IMR-90 (cell line): ENCODE results near the gene PTPRC. TPM values are rescaled to one million over a fixed set of nuclear protein-coding genes. Genes with fewer than 3 reads are reported as not detected.

Experiments
- ATAC-seq: fragments of 200-7000 bp; cut with Tn5 transposase; 2 replicates; pipeline ENCODE4 v1.9.1; 2020; ENCODE audit warnings: low read depth, mild to moderate bottlenecking, moderate library complexity
- BruUV-seq: library from RNA; stranded (reverse); fragments of 400-500 nt; replicated peaks from 2 replicates; lab custom pipeline; 2021; lab: Mats Ljungman, UMichigan
- CTCF ChIA-PET: fragments of 300-600 bp; formaldehyde crosslinking; extraction: SDS; loops from one replicate; lab custom pipeline; 2021; ENCODE audit warnings: antibody characterized with exemption; lab: Yijun Ruan, JAX
- POLR2A ChIA-PET: fragments of 300-600 bp; sonication (Branson Sonifier 250); formaldehyde crosslinking; loops from one replicate; lab custom pipeline; 2022; ENCODE audit warnings: antibody characterized with exemption; ENCODE audit not compliant: unreplicated experiment; lab: Charles Lee
- DNase-seq: peaks from one replicate; pipeline ENCODE4 v3.0.0; 2013
- H2AFZ ChIP-seq: replicated peaks from 2 replicates; pipeline ENCODE3; 2013; ENCODE audit warnings: low read length, mild to moderate bottlenecking; ENCODE audit not compliant: poor library complexity
- H2AK5ac ChIP-seq: 2 replicates; pipeline ENCODE4 v1.6.1; 2013; ENCODE audit warnings: low read depth, low read length, inconsistent platforms
- H2AK9ac ChIP-seq: replicated peaks from 2 replicates; pipeline ENCODE3; 2013; ENCODE audit warnings: mild to moderate bottlenecking, low read depth, low read length, moderate library complexity; ENCODE audit not compliant: poor library complexity
- H2BK120ac ChIP-seq: 2 replicates; pipeline ENCODE4 v1.6.1; 2013; ENCODE audit warnings: low read depth, low read length, inconsistent platforms
- H2BK15ac ChIP-seq: 3 replicates; pipeline ENCODE4 v1.6.1; 2013; ENCODE audit warnings: low read depth, low read length, inconsistent platforms
- H2BK20ac ChIP-seq: 2 replicates; pipeline ENCODE4 v1.6.1; 2013; ENCODE audit warnings: low read depth, mild to moderate bottlenecking, inconsistent platforms, low read length, moderate library complexity
- H2BK5ac ChIP-seq: 2 replicates; pipeline ENCODE4 v1.6.1; 2013; ENCODE audit warnings: mild to moderate bottlenecking, low read depth, low read length, inconsistent platforms; ENCODE audit not compliant: poor library complexity, severe bottlenecking
- H3K14ac ChIP-seq: replicated peaks from 2 replicates; pipeline ENCODE4 v1.6.1; 2013; ENCODE audit warnings: low read depth, low read length, inconsistent platforms
- H3K18ac ChIP-seq: 2 replicates; pipeline ENCODE4 v1.6.1; 2013; ENCODE audit warnings: low read depth, low read length, control low read depth
- H3K23ac ChIP-seq: 2 replicates; pipeline ENCODE4 v1.6.1; 2013; ENCODE audit warnings: low read depth, low read length, inconsistent platforms
- H3K27ac ChIP-seq: 2 replicates; pipeline ENCODE4 v1.5.1; 2013; ENCODE audit warnings: mild to moderate bottlenecking, control low read depth, low read length; ENCODE audit not compliant: insufficient read depth
- H3K27me3 ChIP-seq: 2 replicates; pipeline ENCODE4 v1.6.1; 2013; ENCODE audit warnings: low read length; ENCODE audit not compliant: control insufficient read depth, insufficient read depth
- H3K36me3 ChIP-seq: 2 replicates; pipeline ENCODE4 v1.6.1; 2013; ENCODE audit warnings: low read length, mixed read lengths; ENCODE audit not compliant: control insufficient read depth, insufficient read depth
- H3K4ac ChIP-seq: 2 replicates; pipeline ENCODE4 v1.6.1; 2013; ENCODE audit warnings: low read depth, low read length, inconsistent platforms
- H3K4me1 ChIP-seq: 2 replicates; pipeline ENCODE4 v1.6.1; 2013; ENCODE audit warnings: low read length, mixed read lengths; ENCODE audit not compliant: control insufficient read depth, insufficient read depth
- H3K4me2 ChIP-seq: 2 replicates; pipeline ENCODE4 v1.6.1; 2013; ENCODE audit warnings: low read depth, mild to moderate bottlenecking, control low read depth, low read length, moderate library complexity
- H3K4me3 ChIP-seq: 2 replicates; pipeline ENCODE4 v1.5.1; 2013; ENCODE audit warnings: low read depth, mild to moderate bottlenecking, control low read depth, low read length, moderate library complexity; ENCODE audit not compliant: insufficient read depth
- H3K56ac ChIP-seq: 2 replicates; pipeline ENCODE4 v1.6.1; 2013; ENCODE audit warnings: low read length, inconsistent platforms; ENCODE audit not compliant: insufficient read depth; ENCODE audit errors: extremely low read depth
- H3K79me1 ChIP-seq, 2 experiments: 2 replicates each; pipeline ENCODE4 v1.6.1; 2013; ENCODE audit warnings: low read length in 2 of 2, inconsistent platforms in 1 of 2, low read depth in 1 of 2
- H3K9ac ChIP-seq: 2 replicates; pipeline ENCODE4 v1.6.1; 2013; ENCODE audit warnings: low read depth, low read length, control low read depth
- H3K9me1 ChIP-seq: 2 replicates; pipeline ENCODE4 v1.6.1; 2013; ENCODE audit warnings: low read length, inconsistent platforms; ENCODE audit not compliant: insufficient read depth
- H3K9me3 ChIP-seq: 2 replicates; pipeline ENCODE4 v1.6.1; 2013; ENCODE audit warnings: low read length; ENCODE audit not compliant: control insufficient read depth, insufficient read depth
- H4K20me1 ChIP-seq: 2 replicates; pipeline ENCODE4 v1.6.1; 2013; ENCODE audit warnings: low read length, inconsistent platforms; ENCODE audit not compliant: insufficient read depth
- H4K5ac ChIP-seq: 2 replicates; pipeline ENCODE4 v1.6.1; 2013; ENCODE audit warnings: mild to moderate bottlenecking, low read depth, low read length, control low read depth
- H4K8ac ChIP-seq, 2 experiments: 2 replicates each; pipeline ENCODE4 v1.6.1; 2013; ENCODE audit warnings: low read depth in 2 of 2, low read length in 2 of 2, control low read depth in 1 of 2, inconsistent platforms in 1 of 2
- H4K91ac ChIP-seq: 2 replicates; pipeline ENCODE4 v1.6.1; 2013; ENCODE audit warnings: low read depth, low read length, inconsistent platforms; ENCODE audit not compliant: insufficient read depth
- CEBPB ChIP-seq: IDR thresholded peaks from 2 replicates; pipeline ENCODE4 v1.6.1; 2012; ENCODE audit warnings: low read depth, low read length, improper control_type of control experiment
- CHD1 ChIP-seq: IDR thresholded peaks from 2 replicates; pipeline ENCODE4 v1.6.1; 2012; ENCODE audit warnings: low read depth, low read length, improper control_type of control experiment
- MAFK ChIP-seq: IDR thresholded peaks from 2 replicates; pipeline ENCODE4 v1.6.1; 2012; ENCODE audit warnings: low read depth, low read length, improper control_type of control experiment
- POLR2A ChIP-seq: IDR thresholded peaks from 2 replicates; pipeline ENCODE4 v1.6.1; 2012; ENCODE audit warnings: mild to moderate bottlenecking, low read depth, low read length
- RAD21 ChIP-seq: IDR thresholded peaks from 2 replicates; pipeline ENCODE4 v1.6.1; 2012; ENCODE audit warnings: low read length, improper control_type of control experiment
- SMC3 ChIP-seq: fragments of 150-350 bp; IDR thresholded peaks from 2 replicates; pipeline ENCODE4 v1.6.1; 2016; ENCODE audit warnings: low read depth, mild to moderate bottlenecking, antibody characterized with exemption, low read length, moderate library complexity
- WGBS, 2 experiments: methylation state at CpG; one replicate each; pipeline versions ENCODE4 v1.1.5 to v1.1.7; 2013; ENCODE audit warnings: missing lambda C conversion rate in 2 of 2; ENCODE audit not compliant: insufficient read length in 1 of 2; ENCODE audit errors: extremely low coverage in 2 of 2; 5-methylcytosine and 5-hydroxymethylcytosine counted together
- dilution Hi-C: fragments of 300-500 bp; cut with HindIII; formaldehyde crosslinking; loops from one replicate; pipeline ENCODE4 v1.14.3; 2018; ENCODE audit warnings: low sequenced_read_pairs; ENCODE audit not compliant: unreplicated experiment
- in situ Hi-C: fragments of 300-500 bp; cut with MboI; formaldehyde crosslinking; loops from 3 replicates; pipeline ENCODE4 v1.14.3; 2019; ENCODE audit warnings: low sequenced_read_pairs, inconsistent platforms, mixed read lengths
- intact Hi-C: fragments of 100-400 bp; cut with micrococcal nuclease; formaldehyde crosslinking; loops from 2 replicates; pipeline ENCODE4 v1.10.0; 2022
- polyA plus RNA-seq, 3 experiments: library from polyadenylated mRNA; depleted of rRNA; stranded (reverse); fragments of >200 nt; gene quantifications; 2 replicates each; pipeline ENCODE4 v1.2.3, GENCODE V29; 2012; ENCODE audit warnings: low replicate concordance in 1 of 3
- total RNA-seq: library from RNA; depleted of rRNA; stranded (reverse); fragments of >200 nt; gene quantifications from 2 replicates; pipeline ENCODE4 v1.2.3, GENCODE V29; 2012
- TF ChIP-seq, protein P1 (sequence below): conservative IDR thresholded peaks from 2 replicates; pipeline ENCODE4 v1.5.1; 2012; ENCODE audit warnings: mild to moderate bottlenecking, low read depth, low read length, improper control_type of control experiment

Gene PTPRC
- total and polyA plus RNA-seq, 2 of the 4 experiments (the other 2 are of a cell fraction) = not detected

- ATAC-seq = peak; percentile 89
Measured at GRCh38 chr1:198681831-198682759, 43.3 kb downstream of the PTPRC start.

More at GRCh38 chr1:198681831-198682759, 43.3 kb downstream of the PTPRC start:
- Histone ChIP-seq H2BK5ac (peak overlapping the region; percentile 78), H3K4me1 (no peaks in the 10 kb centered on the region), H2AK9ac (no peak overlapping the region), H4K8ac (peak overlapping the region in 1 of 2 experiments; percentile 48; a peak in 2 of 4 replicates), H3K23ac (peak overlapping the region; percentile 19; the same call in 1 of the 2 replicates), H3K27ac (peak overlapping the region; percentile 6; the same call in 1 of the 2 replicates), H3K4ac (peak overlapping the region; percentile 28; the same call in 1 of the 2 replicates), H3K18ac (peak overlapping the region; percentile 42; the same call in 1 of the 2 replicates), H2AK5ac (no peak overlapping the region), H2BK15ac (no peak overlapping the region; the same call in 2 of the 3 replicates), H3K9me3 (no peaks in the 10 kb centered on the region), H3K4me2 (peak overlapping the region; percentile 68), H3K14ac (peak overlapping the region; percentile 69), H2AFZ (no peak overlapping the region), H3K79me1 (no peaks in the 10 kb centered on the region), H3K56ac (peak overlapping the region; percentile 73; the same call in 1 of the 2 replicates), H4K5ac (no peak overlapping the region; the same call in 1 of the 2 replicates), H3K9me1 (no peaks in the 10 kb centered on the region; the same call in 1 of the 2 replicates), H3K9ac (peak overlapping the region; percentile 1; the same call in 1 of the 2 replicates), H3K27me3 (no peaks in the 10 kb centered on the region), H4K91ac (peak overlapping the region; percentile 24; the same call in 1 of the 2 replicates), H4K20me1 (no peaks in the 10 kb centered on the region), H2BK120ac (peak overlapping the region; percentile 76), H3K36me3 (no peaks in the 10 kb centered on the region), H3K4me3 (peak overlapping the region; percentile 11; the same call in 1 of the 2 replicates), H2BK20ac (peak overlapping the region; percentile 47)
- intact Hi-C loops (loop anchor here (5.0 to 10.0 kb wide), 3 partner anchors 397 to 1160 kb away; partner anchors contain the start of gene LHX9), dilution Hi-C loops (no loop called here), in situ Hi-C loops (loop anchor here (10.0 to 25.0 kb wide), 4 partner anchors 217 to 1145 kb away; partner anchors contain the start of genes C1orf53 and LHX9)
- DNase-seq = peak; percentile 93
- CTCF ChIA-PET = interaction anchor here (0.7 to 1.2 kb wide), 3 partner anchors 15 to 216 kb away, joined by 3 read pairs; no protein-coding TSS in a partner anchor
- TF ChIP-seq, protein P1, sequence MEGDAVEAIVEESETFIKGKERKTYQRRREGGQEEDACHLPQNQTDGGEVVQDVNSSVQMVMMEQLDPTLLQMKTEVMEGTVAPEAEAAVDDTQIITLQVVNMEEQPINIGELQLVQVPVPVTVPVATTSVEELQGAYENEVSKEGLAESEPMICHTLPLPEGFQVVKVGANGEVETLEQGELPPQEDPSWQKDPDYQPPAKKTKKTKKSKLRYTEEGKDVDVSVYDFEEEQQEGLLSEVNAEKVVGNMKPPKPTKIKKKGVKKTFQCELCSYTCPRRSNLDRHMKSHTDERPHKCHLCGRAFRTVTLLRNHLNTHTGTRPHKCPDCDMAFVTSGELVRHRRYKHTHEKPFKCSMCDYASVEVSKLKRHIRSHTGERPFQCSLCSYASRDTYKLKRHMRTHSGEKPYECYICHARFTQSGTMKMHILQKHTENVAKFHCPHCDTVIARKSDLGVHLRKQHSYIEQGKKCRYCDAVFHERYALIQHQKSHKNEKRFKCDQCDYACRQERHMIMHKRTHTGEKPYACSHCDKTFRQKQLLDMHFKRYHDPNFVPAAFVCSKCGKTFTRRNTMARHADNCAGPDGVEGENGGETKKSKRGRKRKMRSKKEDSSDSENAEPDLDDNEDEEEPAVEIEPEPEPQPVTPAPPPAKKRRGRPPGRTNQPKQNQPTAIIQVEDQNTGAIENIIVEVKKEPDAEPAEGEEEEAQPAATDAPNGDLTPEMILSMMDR = no peak
- peak; percentile 34 for TF ChIP-seq RAD21
- no peak for TF ChIP-seq CHD1
- TF ChIP-seq SMC3 = 0 out of 2 replicates have a peak, but pooled peaks have one; percentile 5
- TF ChIP-seq POLR2A = 0 out of 2 replicates have a peak, but pooled peaks have one; percentile 18
- peak; percentile 32; the same call in 1 of the 2 replicates for TF ChIP-seq MAFK
- peak; percentile 97 for TF ChIP-seq CEBPB
- POLR2A ChIA-PET = interaction anchor here (0.9 kb wide), 1 partner anchor 10 kb away, joined by 4 read pairs; no protein-coding TSS in a partner anchor
- BruUV-seq = no TSS peak
- WGBS, 2 experiments = no CpG with 5 or more reads among the region's 7 CpGs
